ENCODE data around the gene LHX3.

DNA sequence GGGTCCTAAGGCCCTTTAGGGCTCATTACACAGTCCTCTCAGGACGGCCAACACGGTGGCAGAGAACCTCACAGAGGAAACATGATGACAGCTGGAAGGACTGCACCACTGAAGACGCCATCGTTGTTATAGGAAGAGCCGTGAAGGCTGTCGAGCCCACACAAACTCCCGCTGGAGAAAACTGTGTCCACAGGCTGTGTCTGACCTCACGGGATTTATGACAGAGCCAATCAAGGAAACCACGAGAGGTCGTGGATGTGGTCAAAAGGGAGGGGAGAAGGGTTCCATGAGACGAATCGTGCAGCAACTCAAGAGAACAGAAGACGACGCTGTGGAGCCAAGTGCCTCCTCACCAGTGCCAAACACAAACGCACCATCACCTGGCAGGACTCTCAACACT, 28.5 kb upstream of the LHX3 start:
- TF ChIP-seq, protein P1, sequence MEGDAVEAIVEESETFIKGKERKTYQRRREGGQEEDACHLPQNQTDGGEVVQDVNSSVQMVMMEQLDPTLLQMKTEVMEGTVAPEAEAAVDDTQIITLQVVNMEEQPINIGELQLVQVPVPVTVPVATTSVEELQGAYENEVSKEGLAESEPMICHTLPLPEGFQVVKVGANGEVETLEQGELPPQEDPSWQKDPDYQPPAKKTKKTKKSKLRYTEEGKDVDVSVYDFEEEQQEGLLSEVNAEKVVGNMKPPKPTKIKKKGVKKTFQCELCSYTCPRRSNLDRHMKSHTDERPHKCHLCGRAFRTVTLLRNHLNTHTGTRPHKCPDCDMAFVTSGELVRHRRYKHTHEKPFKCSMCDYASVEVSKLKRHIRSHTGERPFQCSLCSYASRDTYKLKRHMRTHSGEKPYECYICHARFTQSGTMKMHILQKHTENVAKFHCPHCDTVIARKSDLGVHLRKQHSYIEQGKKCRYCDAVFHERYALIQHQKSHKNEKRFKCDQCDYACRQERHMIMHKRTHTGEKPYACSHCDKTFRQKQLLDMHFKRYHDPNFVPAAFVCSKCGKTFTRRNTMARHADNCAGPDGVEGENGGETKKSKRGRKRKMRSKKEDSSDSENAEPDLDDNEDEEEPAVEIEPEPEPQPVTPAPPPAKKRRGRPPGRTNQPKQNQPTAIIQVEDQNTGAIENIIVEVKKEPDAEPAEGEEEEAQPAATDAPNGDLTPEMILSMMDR (tag by site-specific recombination; IDR thresholded peaks at IDR 0.05): no peak
- TF ChIP-seq BCL11B (tag by site-specific recombination; IDR thresholded peaks at IDR 0.05; ENCODE audit: low read depth): no peak
- no peak for TF ChIP-seq ZIC2 (tag by site-specific recombination; IDR thresholded peaks at IDR 0.05)
- TF ChIP-seq ZNF660 (tag by site-specific recombination; IDR thresholded peaks at IDR 0.05): no peak
- TF ChIP-seq ZNF561 (tag by site-specific recombination; IDR thresholded peaks at IDR 0.05; ENCODE audit: borderline replicate concordance): no peak
- TF ChIP-seq KLF16 (tag by site-specific recombination; IDR thresholded peaks at IDR 0.05): no peak
- no peak for TF ChIP-seq ZNF140 (tag by site-specific recombination; IDR thresholded peaks at IDR 0.05)
- TF ChIP-seq, protein P2, sequence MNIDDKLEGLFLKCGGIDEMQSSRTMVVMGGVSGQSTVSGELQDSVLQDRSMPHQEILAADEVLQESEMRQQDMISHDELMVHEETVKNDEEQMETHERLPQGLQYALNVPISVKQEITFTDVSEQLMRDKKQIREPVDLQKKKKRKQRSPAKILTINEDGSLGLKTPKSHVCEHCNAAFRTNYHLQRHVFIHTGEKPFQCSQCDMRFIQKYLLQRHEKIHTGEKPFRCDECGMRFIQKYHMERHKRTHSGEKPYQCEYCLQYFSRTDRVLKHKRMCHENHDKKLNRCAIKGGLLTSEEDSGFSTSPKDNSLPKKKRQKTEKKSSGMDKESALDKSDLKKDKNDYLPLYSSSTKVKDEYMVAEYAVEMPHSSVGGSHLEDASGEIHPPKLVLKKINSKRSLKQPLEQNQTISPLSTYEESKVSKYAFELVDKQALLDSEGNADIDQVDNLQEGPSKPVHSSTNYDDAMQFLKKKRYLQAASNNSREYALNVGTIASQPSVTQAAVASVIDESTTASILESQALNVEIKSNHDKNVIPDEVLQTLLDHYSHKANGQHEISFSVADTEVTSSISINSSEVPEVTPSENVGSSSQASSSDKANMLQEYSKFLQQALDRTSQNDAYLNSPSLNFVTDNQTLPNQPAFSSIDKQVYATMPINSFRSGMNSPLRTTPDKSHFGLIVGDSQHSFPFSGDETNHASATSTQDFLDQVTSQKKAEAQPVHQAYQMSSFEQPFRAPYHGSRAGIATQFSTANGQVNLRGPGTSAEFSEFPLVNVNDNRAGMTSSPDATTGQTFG (tag by site-specific recombination; IDR thresholded peaks at IDR 0.05; ENCODE audit: borderline replicate concordance): no peak
